DMS153 treated with DMSO at 0.1 percent for 48 hours (cell line): ENCODE results near the gene ZBTB7C.

Experiments used
- DNase-seq: peaks from one replicate; lab custom pipeline; 2025; ENCODE audit not compliant: unreplicated experiment; lab: John Stamatoyannopoulos, UW

The ZBTB7C gene

DNA sequence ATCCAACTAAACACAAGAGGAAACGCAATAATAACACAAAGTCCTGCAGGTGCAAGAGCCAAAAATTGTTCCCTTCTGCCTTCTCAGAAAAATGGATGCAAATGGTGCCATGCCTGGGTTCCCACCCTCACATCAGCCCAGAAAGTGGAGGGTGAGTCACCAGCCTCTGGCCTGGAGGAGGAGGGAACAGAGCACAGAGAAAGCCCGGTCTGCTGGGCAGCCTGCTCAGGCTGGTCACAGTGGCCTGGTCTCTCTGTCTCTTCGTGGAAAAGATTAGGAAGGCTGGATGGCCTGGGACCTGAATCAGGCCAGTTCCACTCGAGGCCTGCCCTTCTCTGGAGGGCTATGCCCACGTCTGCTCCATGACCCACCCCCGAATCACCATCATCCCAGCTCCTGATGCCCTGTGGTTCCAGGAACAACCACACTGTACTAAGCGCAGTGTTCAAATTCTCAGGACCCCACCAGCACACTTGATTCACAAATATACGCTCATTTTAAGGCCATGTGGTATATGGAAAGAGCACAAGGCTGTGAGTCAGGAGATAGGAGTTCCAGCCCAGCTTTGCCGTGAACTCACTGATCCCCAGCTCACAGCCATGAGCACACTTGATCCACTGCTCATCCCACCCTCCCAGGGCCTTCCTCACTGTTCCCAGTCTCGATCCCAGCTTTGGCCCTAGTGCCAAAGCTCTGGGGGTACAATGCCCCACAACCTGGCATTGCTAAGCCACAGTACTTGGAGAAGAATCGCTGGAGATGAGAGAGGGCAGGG lies 82.1 kb downstream of the ZBTB7C start:
- DNase-seq = no peak

- DNase-seq = no peak
Observed at GRCh38 chr18:48325115-48325665, 84.0 kb downstream of the ZBTB7C start.

- DNase-seq = peak; percentile 53
Observed at GRCh38 chr18:48324651-48325050, 84.5 kb downstream of the ZBTB7C start.

- no peak for DNase-seq
Observed at GRCh38 chr18:48323151-48323550, 86.0 kb downstream of the ZBTB7C start.

DNA sequence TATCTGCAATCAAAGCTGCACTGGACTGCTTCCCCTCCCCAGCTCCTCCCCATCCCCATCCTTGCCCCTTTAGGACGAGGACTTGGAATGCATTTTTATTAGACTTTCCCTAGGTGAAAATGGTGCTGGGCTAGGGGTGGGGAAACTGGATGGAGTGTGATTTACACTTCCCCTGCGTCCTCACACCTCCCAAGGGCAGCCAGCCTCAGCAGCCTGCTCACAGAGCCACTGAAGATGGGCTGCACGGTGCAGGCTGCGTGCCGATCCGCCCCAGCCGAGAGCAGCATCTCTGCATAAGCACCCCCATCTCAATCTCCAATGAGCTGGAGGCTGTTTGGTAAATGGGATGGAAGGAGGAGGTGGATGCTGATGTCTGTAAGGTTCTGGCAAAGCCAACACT lies 87.6 kb downstream of the ZBTB7C start:
- DNase-seq = no peak

GRCh38 chr18:48321121-48321520 lies 88.1 kb downstream of the ZBTB7C start:
- DNase-seq = no peak

DNA sequence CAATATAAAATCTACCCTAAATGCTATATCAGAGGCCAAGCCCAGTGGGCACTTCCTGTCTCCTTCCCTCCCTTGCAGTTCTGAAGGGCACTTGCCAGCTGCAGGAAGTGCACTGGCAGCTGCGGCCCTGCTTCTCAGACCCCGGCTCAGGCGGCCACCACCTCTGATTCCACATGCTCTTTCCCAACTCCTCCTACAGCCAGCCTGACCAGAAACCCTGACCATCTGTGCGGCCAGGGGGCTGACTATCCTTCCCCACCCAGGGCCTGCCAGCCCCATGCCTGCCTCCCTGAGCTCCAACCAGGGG lies 88.6 kb downstream of the ZBTB7C start:
- DNase-seq = no peak

DNA sequence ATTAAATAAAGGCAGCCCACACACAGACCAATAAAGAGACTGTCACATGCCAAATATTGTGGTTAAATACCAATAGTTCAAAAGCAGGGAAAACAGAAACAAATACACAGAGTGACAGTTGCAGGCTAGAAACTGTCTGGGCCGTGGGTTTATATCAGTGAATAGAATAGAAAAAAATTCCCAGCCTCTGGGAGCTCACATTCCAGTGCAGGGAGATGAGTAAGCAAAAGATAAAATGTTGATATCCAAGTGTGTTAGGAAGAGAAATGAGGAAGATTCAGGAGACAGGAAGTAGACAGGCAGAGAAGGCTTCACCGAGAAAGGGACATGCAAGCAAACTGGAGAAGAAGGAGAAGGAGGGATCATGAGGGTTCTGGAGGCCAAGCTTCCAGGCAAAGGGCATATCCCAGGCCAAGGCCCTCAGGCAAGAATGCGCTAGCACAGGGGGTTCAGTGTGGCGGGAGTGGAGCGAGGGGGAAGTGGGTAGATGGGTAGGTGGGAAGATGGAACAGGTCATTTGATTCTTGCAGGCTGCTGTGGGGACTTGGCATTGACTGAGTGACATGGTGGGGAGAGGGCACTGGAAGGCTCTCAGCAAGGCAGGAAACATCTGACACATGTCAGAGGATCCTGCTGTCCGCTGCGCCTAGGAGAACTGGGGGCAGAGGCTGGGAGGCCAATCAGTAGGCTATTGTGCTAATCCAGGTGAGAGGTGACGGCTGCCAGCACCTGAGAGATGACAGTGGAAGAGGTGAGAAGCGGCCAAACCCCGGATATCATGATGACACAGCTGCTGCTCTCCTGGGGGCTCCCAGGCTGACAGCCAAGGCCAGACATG lies 89.2 kb downstream of the ZBTB7C start:
- peak; percentile 91 for DNase-seq

GRCh38 chr18:48318436-48318835 lies 90.7 kb downstream of the ZBTB7C start:
- no peak for DNase-seq

- no peak for DNase-seq
Observed at GRCh38 chr18:48317781-48318381, 91.3 kb downstream of the ZBTB7C start.

GRCh38 chr18:48316177-48316576 lies 93.0 kb downstream of the ZBTB7C start:
- DNase-seq = no peak

GRCh38 chr18:48314690-48315089 lies 94.5 kb downstream of the ZBTB7C start:
- peak; percentile 28 for DNase-seq

GRCh38 chr18:48313792-48314191 lies 95.4 kb downstream of the ZBTB7C start:
- no peak for DNase-seq

- no peak for DNase-seq
Observed at GRCh38 chr18:48312066-48312465, 97.1 kb downstream of the ZBTB7C start.

GRCh38 chr18:48310999-48311398 lies 98.2 kb downstream of the ZBTB7C start:
- no peak for DNase-seq

DNA sequence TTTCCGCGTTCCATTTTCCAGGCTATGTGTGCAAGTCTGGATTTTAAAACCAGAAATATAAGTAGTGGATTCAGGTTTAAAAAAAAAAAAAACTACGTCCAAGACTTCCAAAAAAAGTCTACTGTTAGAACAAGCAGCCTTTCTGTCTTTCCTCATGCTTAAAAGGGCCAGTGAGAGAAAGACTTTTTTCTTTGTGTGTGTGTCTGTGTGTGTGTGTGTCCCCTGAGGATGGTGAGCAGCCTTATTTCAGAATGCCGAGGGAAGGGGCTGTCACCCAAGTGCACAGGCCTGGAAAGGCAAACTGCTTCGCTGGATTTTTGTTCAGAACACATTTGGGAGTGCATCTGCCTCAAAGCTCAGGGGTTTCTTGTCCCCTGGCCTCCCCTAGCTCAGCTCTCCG lies 98.8 kb downstream of the ZBTB7C start:
- no peak for DNase-seq

DNA sequence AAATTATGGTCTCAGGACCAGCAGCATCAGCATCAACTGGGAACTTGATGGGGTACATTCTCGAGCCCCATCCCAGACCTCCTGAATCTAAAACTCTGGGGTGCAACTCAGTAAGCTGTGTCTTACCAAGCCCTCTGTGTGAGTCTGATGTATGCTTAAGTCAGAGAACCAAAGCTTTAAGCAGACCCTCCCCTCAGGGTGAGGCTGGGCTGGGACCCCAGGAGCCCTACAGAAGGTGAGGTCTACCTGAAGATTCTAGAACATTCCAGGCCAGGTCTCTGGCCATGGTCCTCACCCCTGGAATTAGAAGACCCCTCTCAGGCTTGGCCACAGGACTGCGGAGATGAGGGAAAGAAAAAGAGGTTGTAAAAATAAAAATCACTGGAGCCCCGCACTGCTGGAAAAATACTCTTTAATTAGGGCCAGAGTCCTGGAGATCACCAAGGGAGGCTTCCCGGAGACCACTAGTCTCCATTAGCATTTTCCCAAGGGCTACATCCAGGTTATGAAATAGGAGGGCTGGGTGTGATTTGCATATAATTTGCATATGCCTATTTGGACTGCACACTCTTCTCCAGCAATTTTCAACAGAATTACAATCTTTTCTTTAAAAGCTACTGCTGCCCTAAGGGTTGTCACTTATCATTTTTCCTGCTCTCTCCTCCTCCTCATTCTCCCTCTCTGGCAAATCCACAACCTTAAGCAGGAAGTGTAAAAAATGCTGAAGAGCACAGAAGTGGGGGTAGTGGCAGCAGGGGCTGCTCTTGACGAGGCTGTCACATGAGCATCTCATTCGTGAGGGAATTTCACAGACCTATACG lies 100.2 kb downstream of the ZBTB7C start:
- DNase-seq = no peak

DNA sequence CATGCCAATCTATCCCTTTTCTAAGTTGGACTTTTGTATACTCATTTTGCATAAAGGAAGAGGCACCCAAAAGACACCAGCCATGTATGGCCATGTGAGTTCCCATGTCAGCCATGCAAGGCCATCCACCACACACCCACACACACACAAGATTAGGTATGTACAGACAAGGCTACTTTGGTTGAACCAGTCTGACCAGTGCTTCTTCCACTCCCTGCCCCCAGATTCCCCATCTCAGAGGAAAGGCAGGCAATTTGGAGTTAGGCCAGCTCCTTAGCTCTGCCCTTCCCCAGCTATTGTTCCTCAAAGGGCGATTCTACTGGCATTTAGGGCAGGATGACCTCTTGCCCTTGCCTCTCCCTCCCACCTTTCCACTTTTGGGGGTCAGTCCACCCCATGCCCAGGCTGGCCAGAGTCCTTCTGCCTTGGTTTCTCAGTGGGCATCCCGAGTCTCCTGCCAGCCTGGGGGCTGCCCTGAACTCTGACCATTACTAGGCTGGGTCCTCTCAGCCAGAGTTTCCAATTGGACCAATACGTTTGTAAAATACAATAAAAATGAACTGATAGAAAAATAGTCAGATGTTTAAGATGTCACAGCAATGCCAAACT lies 101.1 kb downstream of the ZBTB7C start:
- DNase-seq = no peak

DNA sequence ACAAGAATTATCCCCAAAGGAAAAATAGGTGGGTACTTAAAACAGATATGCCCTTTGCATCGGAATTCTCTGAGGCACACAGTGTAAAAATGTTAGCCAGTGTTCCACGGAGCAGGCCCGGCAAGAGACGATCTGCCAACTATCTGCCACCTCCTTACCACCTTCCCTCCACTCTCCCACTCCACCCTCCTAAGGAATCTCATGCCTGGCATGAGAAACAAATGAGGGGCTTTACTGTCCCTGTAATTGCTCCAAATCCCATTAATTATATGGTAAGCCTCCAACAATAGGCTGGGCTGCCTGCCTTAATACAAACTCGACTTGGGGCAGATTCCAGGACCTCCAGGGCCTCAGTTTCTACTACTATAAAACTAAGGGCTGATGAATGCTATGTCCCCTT lies 102.3 kb downstream of the ZBTB7C start:
- DNase-seq = no peak

- no peak for DNase-seq
Observed at GRCh38 chr18:48304906-48305693, 104.1 kb downstream of the ZBTB7C start.
